AG04450 (cell line): ENCODE results near the gene STRIT1. TPM values are rescaled to one million over a fixed set of nuclear protein-coding genes. Genes with fewer than 3 reads are reported as not detected.

Experiments
- CTCF ChIA-PET: fragments of 300-600, 350-600 bp; formaldehyde crosslinking; extraction: SDS; loops from one replicate; lab custom pipeline; 2022; ENCODE audit warnings: antibody characterized with exemption, inconsistent platforms; lab: Charles Lee
- POLR2A ChIA-PET: fragments of 350-600 bp; formaldehyde crosslinking; extraction: SDS; loops from one replicate; lab custom pipeline; 2021; ENCODE audit warnings: antibody characterized with exemption, inconsistent platforms; lab: Yijun Ruan, JAX
- DNase-seq: peaks from one replicate; pipeline ENCODE4 v3.0.0-alpha.2; 2011; ENCODE audit warnings: low read depth, low spot score
- H3K27ac ChIP-seq: one replicate; pipeline ENCODE4 v1.5.1; 2012; ENCODE audit warnings: low read depth, low read length, control low read depth
- H3K27me3 ChIP-seq: one replicate; pipeline ENCODE4 v1.6.0; 2012; ENCODE audit warnings: low read length; ENCODE audit not compliant: control insufficient read depth, insufficient read depth
- H3K4me3 ChIP-seq: 2 replicates; pipeline ENCODE4 v1.5.1; 2011; ENCODE audit warnings: mild to moderate bottlenecking, low read depth, low read length, control low read depth
- H3K9me3 ChIP-seq: 2 replicates; pipeline ENCODE4 v1.5.1; 2012; ENCODE audit warnings: low read length; ENCODE audit not compliant: control insufficient read depth, insufficient read depth
- CTCF ChIP-seq: IDR thresholded peaks from 2 replicates; pipeline ENCODE4 v1.5.1; 2011; ENCODE audit warnings: low read depth, low read length, control low read depth, inconsistent platforms
- polyA minus RNA-seq: library from RNA; depleted of rRNA, polyadenylated mRNA; stranded (reverse); fragments of >200 nt; gene quantifications from 2 replicates; pipeline ENCODE4 v1.2.3, GENCODE V29; 2011; rRNA and poly(A)+ RNA removed
- polyA plus RNA-seq: library from polyadenylated mRNA; depleted of rRNA; stranded (reverse); fragments of >200 nt; gene quantifications from 2 replicates; pipeline ENCODE4 v1.2.3, GENCODE V29; 2011; rRNA removed

Gene STRIT1
- polyA plus RNA-seq (not detected in 2 replicates), polyA minus RNA-seq (not detected in 2 replicates)

GRCh38 chr3:155293516-155293915, at the start of gene STRIT1:
STRIT1 (minus strand) TSS chr3:155293683.
- POLR2A ChIA-PET, result no interaction called here

GRCh38 chr3:155342344-155342743, 48.9 kb upstream of the STRIT1 start:
- TF ChIP-seq CTCF, result no peak
- Histone ChIP-seq H3K27me3 (no peaks in the 10 kb centered on the region), H3K9me3 (no peaks in the 10 kb centered on the region), H3K4me3 (no peak overlapping the region), H3K27ac (no peak overlapping the region)
- ChIA-PET CTCF (interaction anchor here (0.9 kb wide), 2 partner anchors 20 to 585 kb away, joined by 4 to 8 read pairs; no protein-coding TSS in a partner anchor), POLR2A (no interaction called here)
- DNase-seq, result no peak

More at GRCh38 chr3:155293516-155293915, at the start of gene STRIT1:
- H3K27ac ChIP-seq, result no peak within 1 kb of the TSS
- CTCF ChIA-PET, result interaction anchor here (0.6 kb wide), 1 partner anchor 68 kb away, joined by 6 read pairs; no protein-coding TSS in a partner anchor
- no peaks in the 10 kb centered on the region for H3K9me3 ChIP-seq
- TF ChIP-seq CTCF, result no peak
- H3K27me3 ChIP-seq, result no peaks in the 10 kb centered on the region
- no peak within 1 kb of the TSS for H3K4me3 ChIP-seq
- no peak for DNase-seq

- ChIA-PET CTCF (interaction anchor here (2.4 kb wide), 1 partner anchor 16 kb away, joined by 11 read pairs; no protein-coding TSS in a partner anchor), POLR2A (no interaction called here)
- H3K4me3 ChIP-seq, result no peak overlapping the region
- H3K27ac ChIP-seq, result no peak overlapping the region
- H3K9me3 ChIP-seq, result no peaks in the 10 kb centered on the region
- DNase-seq, result no peak
- H3K27me3 ChIP-seq, result peaks cover 4% of the 10 kb centered on the region
- no peak for TF ChIP-seq CTCF
Measured at GRCh38 chr3:155339052-155339451, 45.6 kb upstream of the STRIT1 start.

GRCh38 chr3:155335724-155336354, 42.4 kb upstream of the STRIT1 start:
- ChIA-PET POLR2A (no interaction called here), CTCF (interaction anchor here (0.6 to 2.3 kb wide), 3 partner anchors 13 to 381 kb away, joined by 3 to 14 read pairs (median 5); no protein-coding TSS in a partner anchor)
- Histone ChIP-seq H3K27me3 (peaks cover 4% of the 10 kb centered on the region), H3K9me3 (no peaks in the 10 kb centered on the region), H3K27ac (no peak overlapping the region), H3K4me3 (no peak overlapping the region)
- no peak for TF ChIP-seq CTCF
- DNase-seq, result no peak
